ENCODE measurements around the gene SMOC1. TPM values are rescaled to one million over a fixed set of nuclear protein-coding genes. Genes with fewer than 3 reads are reported as not detected.

SMOC1 gene
- total and polyA plus RNA-seq, 7 experiments from 2014 or later, result 0.71 TPM; not detected in 6

- Mint-ChIP-seq H3K9me3 (no peaks in the 10 kb centered on the region), H3K36me3 (no peaks in the 10 kb centered on the region), H3K27ac (no peak overlapping the region), H3K27me3 (peaks cover 0 to 19% (median 8%) of the 10 kb centered on the region in 5 donors), H3K4me3 (no peak overlapping the region), H3K4me1 (peaks cover 0 to 2% (median 0%) of the 10 kb centered on the region in 7 donors)
- intact Hi-C loops (cut with micrococcal nuclease), result no loop called here
- no peaks in the 10 kb centered on the region for H3K4me1 ChIP-seq (ENCODE audit: control insufficient read depth in 2 of 2, insufficient read depth in 2 of 2, low read length in 2 of 2)
- H3K9me3 ChIP-seq (ENCODE audit: control insufficient read depth in 2 of 3, low read length in 3 of 3), result no peaks in the 10 kb centered on the region
- no peak overlapping the region for H3K4me3 ChIP-seq (ENCODE audit: low read length)
- no peaks in the 10 kb centered on the region for H3K36me3 ChIP-seq (ENCODE audit: control insufficient read depth in 2 of 3, insufficient read depth in 3 of 3, low read length in 3 of 3)
- H3K27ac ChIP-seq (ENCODE audit: low read depth, low read length), result no peak overlapping the region
- no peak for ATAC-seq
- DNase-seq, result no peak
- H3K27me3 ChIP-seq (ENCODE audit: control insufficient read depth in 2 of 2, insufficient read depth in 2 of 2, low read length in 2 of 2), result no peaks in the 10 kb centered on the region
- ChIA-PET POLR2A (no interaction called here), CTCF (no interaction called here)
Measured at GRCh38 chr14:69909826-69910550, 30.8 kb downstream of the SMOC1 start.

GRCh38 chr14:69910871-69911270 is 31.7 kb downstream of the SMOC1 start:
- CTCF ChIA-PET, result no interaction called here
- intact Hi-C loops (cut with micrococcal nuclease), result no loop called here

GRCh38 chr14:69913686-69914085 is 34.5 kb downstream of the SMOC1 start:
- H3K4me1 ChIP-seq (ENCODE audit: control insufficient read depth in 2 of 2, insufficient read depth in 2 of 2, low read length in 2 of 2), result no peaks in the 10 kb centered on the region
- ChIA-PET POLR2A (no interaction called here), CTCF (no interaction called here)
- H3K36me3 ChIP-seq (ENCODE audit: control insufficient read depth in 2 of 3, insufficient read depth in 3 of 3, low read length in 3 of 3), result no peaks in the 10 kb centered on the region
- Mint-ChIP-seq H3K36me3 (no peaks in the 10 kb centered on the region), H3K27me3 (peaks cover 14 to 33% (median 29%) of the 10 kb centered on the region in 5 donors), H3K27ac (no peak overlapping the region), H3K9me3 (no peaks in the 10 kb centered on the region), H3K4me1 (peaks cover 0 to 6% (median 0%) of the 10 kb centered on the region in 7 donors), H3K4me3 (no peak overlapping the region)
- H3K27ac ChIP-seq (ENCODE audit: low read depth, low read length), result no peak overlapping the region
- no peak overlapping the region for H3K4me3 ChIP-seq (ENCODE audit: low read length)
- intact Hi-C loops (cut with micrococcal nuclease), result no loop called here
- DNase-seq (no peak), ATAC-seq (no peak)
- no peaks in the 10 kb centered on the region for H3K9me3 ChIP-seq (ENCODE audit: control insufficient read depth in 2 of 3, low read length in 3 of 3)
- no peaks in the 10 kb centered on the region for H3K27me3 ChIP-seq (ENCODE audit: control insufficient read depth in 2 of 2, insufficient read depth in 2 of 2, low read length in 2 of 2)

More at GRCh38 chr14:69910871-69911270, 31.7 kb downstream of the SMOC1 start:
- Mint-ChIP-seq H3K4me3 (no peak overlapping the region), H3K27ac (no peak overlapping the region), H3K27me3 (peaks cover 5 to 23% (median 16%) of the 10 kb centered on the region in 5 donors), H3K36me3 (no peaks in the 10 kb centered on the region), H3K9me3 (no peaks in the 10 kb centered on the region), H3K4me1 (peaks cover 0 to 6% (median 0%) of the 10 kb centered on the region in 7 donors)
- H3K4me1 ChIP-seq (ENCODE audit: control insufficient read depth in 2 of 2, insufficient read depth in 2 of 2, low read length in 2 of 2), result no peaks in the 10 kb centered on the region
- DNase-seq, result no peak
- POLR2A ChIA-PET, result no interaction called here
- H3K36me3 ChIP-seq (ENCODE audit: control insufficient read depth in 2 of 3, insufficient read depth in 3 of 3, low read length in 3 of 3), result no peaks in the 10 kb centered on the region
- H3K4me3 ChIP-seq (ENCODE audit: low read length), result no peak overlapping the region
- H3K27ac ChIP-seq (ENCODE audit: low read depth, low read length), result no peak overlapping the region
- H3K9me3 ChIP-seq (ENCODE audit: control insufficient read depth in 2 of 3, low read length in 3 of 3), result no peaks in the 10 kb centered on the region
- ATAC-seq, result no peak
- H3K27me3 ChIP-seq (ENCODE audit: control insufficient read depth in 2 of 2, insufficient read depth in 2 of 2, low read length in 2 of 2), result no peaks in the 10 kb centered on the region

- DNase-seq, result no peak
- Histone ChIP-seq H3K4me3 (ENCODE audit: low read length) (no peak overlapping the region), H3K27ac (ENCODE audit: low read depth, low read length) (no peak overlapping the region), H3K4me1 (ENCODE audit: control insufficient read depth in 2 of 2, insufficient read depth in 2 of 2, low read length in 2 of 2) (no peaks in the 10 kb centered on the region), H3K27me3 (ENCODE audit: control insufficient read depth in 2 of 2, insufficient read depth in 2 of 2, low read length in 2 of 2) (no peaks in the 10 kb centered on the region), H3K36me3 (ENCODE audit: control insufficient read depth in 2 of 3, insufficient read depth in 3 of 3, low read length in 3 of 3) (no peaks in the 10 kb centered on the region), H3K9me3 (ENCODE audit: control insufficient read depth in 2 of 3, low read length in 3 of 3) (no peaks in the 10 kb centered on the region)
- Mint-ChIP-seq H3K9me3 (no peaks in the 10 kb centered on the region), H3K36me3 (no peaks in the 10 kb centered on the region), H3K4me3 (no peak overlapping the region), H3K27me3 (peaks cover 14 to 37% (median 26%) of the 10 kb centered on the region in 5 donors), H3K27ac (no peak overlapping the region), H3K4me1 (peaks cover 0 to 6% (median 0%) of the 10 kb centered on the region in 7 donors)
- no peak for ATAC-seq
- POLR2A ChIA-PET, result no interaction called here
- intact Hi-C loops (cut with micrococcal nuclease), result no loop called here
- CTCF ChIA-PET, result no interaction called here
Measured at GRCh38 chr14:69916396-69916795, 37.2 kb downstream of the SMOC1 start.

- ATAC-seq, result no peak
Measured at GRCh38 chr14:69917287-69917686, 38.1 kb downstream of the SMOC1 start.

DNA sequence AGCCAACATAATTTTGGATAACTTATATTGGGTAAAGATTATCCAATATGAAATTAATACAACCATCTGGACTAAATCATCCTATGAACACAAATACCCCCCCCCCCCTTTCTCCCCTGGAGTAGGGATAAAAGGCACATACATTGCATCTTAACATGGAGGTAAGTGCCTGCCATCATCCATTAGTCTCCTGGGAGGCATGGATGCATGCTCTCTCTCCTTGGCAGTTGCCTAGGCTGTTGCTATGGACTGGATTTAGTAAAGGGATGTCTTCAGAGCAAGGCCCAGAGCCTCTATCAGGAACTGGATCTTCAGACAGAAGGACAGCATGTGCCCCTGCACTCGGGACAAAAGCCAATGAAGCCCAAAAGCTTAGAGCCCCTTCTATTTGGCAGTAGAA is 40.6 kb downstream of the SMOC1 start:
- intact Hi-C loops (cut with micrococcal nuclease), result no loop called here

More at GRCh38 chr14:69917287-69917686, 38.1 kb downstream of the SMOC1 start:
- no peak for DNase-seq
- H3K27me3 ChIP-seq (ENCODE audit: control insufficient read depth in 2 of 2, insufficient read depth in 2 of 2, low read length in 2 of 2), result no peaks in the 10 kb centered on the region
- CTCF ChIA-PET, result no interaction called here
- H3K27ac ChIP-seq (ENCODE audit: low read depth, low read length), result no peak overlapping the region
- peaks cover 0 to 6% (median 0%) of the 10 kb centered on the region in 7 donors for H3K4me1 Mint-ChIP-seq
- no peak overlapping the region for H3K4me3 ChIP-seq (ENCODE audit: low read length)
- no peaks in the 10 kb centered on the region for H3K36me3 Mint-ChIP-seq
- H3K9me3 Mint-ChIP-seq, result no peaks in the 10 kb centered on the region
- no peak overlapping the region for H3K27ac Mint-ChIP-seq
- H3K27me3 Mint-ChIP-seq, result peaks cover 14 to 37% (median 29%) of the 10 kb centered on the region in 5 donors
- POLR2A ChIA-PET, result no interaction called here
- no peaks in the 10 kb centered on the region for H3K9me3 ChIP-seq (ENCODE audit: control insufficient read depth in 2 of 3, low read length in 3 of 3)
- H3K4me3 Mint-ChIP-seq, result no peak overlapping the region
- no peaks in the 10 kb centered on the region for H3K36me3 ChIP-seq (ENCODE audit: control insufficient read depth in 2 of 3, insufficient read depth in 3 of 3, low read length in 3 of 3)
- intact Hi-C loops (cut with micrococcal nuclease), result no loop called here
- H3K4me1 ChIP-seq (ENCODE audit: control insufficient read depth in 2 of 2, insufficient read depth in 2 of 2, low read length in 2 of 2), result no peaks in the 10 kb centered on the region

DNA sequence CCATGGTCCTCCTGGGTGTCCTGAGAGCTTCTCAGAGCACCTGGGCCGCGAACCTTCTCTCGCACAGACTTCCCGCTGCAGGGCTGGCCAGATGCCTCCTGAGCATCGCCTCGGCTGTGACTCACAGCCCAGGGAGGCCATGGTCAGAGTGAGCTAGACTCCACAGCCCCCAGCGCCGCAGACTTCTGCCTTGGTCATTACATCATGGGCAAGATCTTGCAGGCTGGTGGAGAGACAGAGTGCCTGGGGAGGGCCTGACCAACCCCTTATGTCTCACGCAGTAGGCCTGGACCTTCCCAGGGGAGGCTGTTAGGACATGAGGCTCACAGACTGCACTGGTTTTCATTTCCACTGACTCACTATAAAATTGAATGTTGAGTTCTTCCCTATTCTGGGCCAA is 41.8 kb downstream of the SMOC1 start:
- Mint-ChIP-seq H3K27ac (no peak overlapping the region), H3K4me1 (no peaks in the 10 kb centered on the region), H3K27me3 (peaks cover 12 to 54% (median 38%) of the 10 kb centered on the region in 5 donors), H3K4me3 (no peak overlapping the region), H3K9me3 (no peaks in the 10 kb centered on the region), H3K36me3 (no peaks in the 10 kb centered on the region)
- intact Hi-C loops (cut with micrococcal nuclease), result no loop called here
- CTCF ChIA-PET, result no interaction called here
- H3K4me1 ChIP-seq (ENCODE audit: control insufficient read depth in 2 of 2, insufficient read depth in 2 of 2, low read length in 2 of 2), result no peaks in the 10 kb centered on the region
- H3K36me3 ChIP-seq (ENCODE audit: control insufficient read depth in 2 of 3, insufficient read depth in 3 of 3, low read length in 3 of 3), result no peaks in the 10 kb centered on the region
- H3K27me3 ChIP-seq (ENCODE audit: control insufficient read depth in 2 of 2, insufficient read depth in 2 of 2, low read length in 2 of 2), result no peaks in the 10 kb centered on the region
- no peak overlapping the region for H3K27ac ChIP-seq (ENCODE audit: low read depth, low read length)
- ATAC-seq, result no peak
- no peaks in the 10 kb centered on the region for H3K9me3 ChIP-seq (ENCODE audit: control insufficient read depth in 2 of 3, low read length in 3 of 3)
- POLR2A ChIA-PET, result no interaction called here
- DNase-seq, result no peak
- no peak overlapping the region for H3K4me3 ChIP-seq (ENCODE audit: low read length)

More for the DNA sequence above, 40.6 kb downstream of the SMOC1 start:
- Mint-ChIP-seq H3K9me3 (no peaks in the 10 kb centered on the region), H3K4me3 (no peak overlapping the region), H3K4me1 (peaks cover 0 to 6% (median 0%) of the 10 kb centered on the region in 7 donors), H3K36me3 (no peaks in the 10 kb centered on the region), H3K27me3 (peaks cover 16 to 57% (median 46%) of the 10 kb centered on the region in 5 donors), H3K27ac (no peak overlapping the region)
- CTCF ChIA-PET, result no interaction called here
- POLR2A ChIA-PET, result no interaction called here
- no peak overlapping the region for H3K4me3 ChIP-seq (ENCODE audit: low read length)
- H3K9me3 ChIP-seq (ENCODE audit: control insufficient read depth in 2 of 3, low read length in 3 of 3), result no peaks in the 10 kb centered on the region
- DNase-seq (no peak), ATAC-seq (no peak)
- no peak overlapping the region for H3K27ac ChIP-seq (ENCODE audit: low read depth, low read length)
- H3K36me3 ChIP-seq (ENCODE audit: control insufficient read depth in 2 of 3, insufficient read depth in 3 of 3, low read length in 3 of 3), result no peaks in the 10 kb centered on the region
- H3K4me1 ChIP-seq (ENCODE audit: control insufficient read depth in 2 of 2, insufficient read depth in 2 of 2, low read length in 2 of 2), result no peaks in the 10 kb centered on the region
- H3K27me3 ChIP-seq (ENCODE audit: control insufficient read depth in 2 of 2, insufficient read depth in 2 of 2, low read length in 2 of 2), result no peaks in the 10 kb centered on the region
